Neuronal stem cell (in vitro differentiated cells): ENCODE measurements around the gene NPAS3.

Experiments used
- DNase-seq: peaks from one replicate; pipeline ENCODE4 v3.0.0-alpha.2; 2013; ENCODE audit warnings: low spot score
- H2AFZ ChIP-seq: one replicate; pipeline ENCODE4 v1.6.1; 2013; ENCODE audit warnings: mild to moderate bottlenecking, low read length, inconsistent platforms
- H2AK5ac ChIP-seq: 2 replicates; pipeline ENCODE4 v1.6.1; 2013; ENCODE audit warnings: low read depth, mild to moderate bottlenecking, inconsistent platforms, low read length, moderate library complexity, mixed read lengths
- H2BK120ac ChIP-seq: 2 replicates; pipeline ENCODE4 v1.6.1; 2013; ENCODE audit warnings: low read depth, mild to moderate bottlenecking, inconsistent platforms, low read length, moderate library complexity, mixed read lengths
- H2BK12ac ChIP-seq: one replicate; pipeline ENCODE4 v1.6.1; 2013; ENCODE audit warnings: low read length, inconsistent platforms
- H2BK15ac ChIP-seq: 2 replicates; pipeline ENCODE4 v1.6.1; 2013; ENCODE audit warnings: mild to moderate bottlenecking, low read length, inconsistent platforms, mixed read lengths
- H2BK5ac ChIP-seq: one replicate; pipeline ENCODE4 v1.6.1; 2013; ENCODE audit warnings: inconsistent platforms, mild to moderate bottlenecking, low read length, moderate library complexity
- H3K14ac ChIP-seq: one replicate; pipeline ENCODE4 v1.6.1; 2013; ENCODE audit warnings: low read length, inconsistent platforms
- H3K18ac ChIP-seq: 2 replicates; pipeline ENCODE4 v1.6.1; 2013; ENCODE audit warnings: low read length, inconsistent platforms
- H3K23ac ChIP-seq: 2 replicates; pipeline ENCODE4 v1.6.1; 2013; ENCODE audit warnings: low read depth, mild to moderate bottlenecking, mixed read lengths, low read length, inconsistent platforms; ENCODE audit not compliant: poor library complexity
- H3K27ac ChIP-seq: replicated peaks from 3 replicates; pipeline ENCODE4 v1.5.1; 2013; ENCODE audit warnings: low read length, inconsistent platforms
- H3K27me3 ChIP-seq, 3 experiments: 2 replicates each; pipeline ENCODE4 v1.6.1; 2013; ENCODE audit warnings: low read length in 3 of 3, mild to moderate bottlenecking in 2 of 3, inconsistent platforms in 1 of 3, low read depth in 1 of 3, mixed read lengths in 1 of 3, moderate library complexity in 1 of 3; ENCODE audit not compliant: control insufficient read depth in 3 of 3, insufficient read depth in 3 of 3
- H3K36me3 ChIP-seq, 2 donors: replicated peaks in 1 of 2; 2 replicates each; pipeline ENCODE4 v1.6.1; 2013; ENCODE audit warnings: low read length in 2 of 2; ENCODE audit not compliant: control insufficient read depth in 2 of 2, insufficient read depth in 2 of 2
- H3K4ac ChIP-seq: 2 replicates; pipeline ENCODE4 v1.6.1; 2013; ENCODE audit warnings: inconsistent platforms, mild to moderate bottlenecking, low read length, moderate library complexity
- H3K4me1 ChIP-seq, 2 donors: 1 replicate in 1 of 2; 2 replicates in 1 of 2; pipeline ENCODE4 v1.6.1; 2013; ENCODE audit warnings: low read length in 2 of 2, low read depth in 1 of 2; ENCODE audit not compliant: control insufficient read depth in 2 of 2, insufficient read depth in 1 of 2
- H3K4me2 ChIP-seq: one replicate; pipeline ENCODE4 v1.6.1; 2013; ENCODE audit warnings: mild to moderate bottlenecking, low read length, inconsistent platforms; ENCODE audit not compliant: insufficient read depth, poor library complexity, severe bottlenecking
- H3K4me3 ChIP-seq, 2 donors: 2 replicates each; pipeline ENCODE4 v1.5.1; 2013; ENCODE audit warnings: low read length in 2 of 2, mild to moderate bottlenecking in 2 of 2, inconsistent platforms in 1 of 2, moderate library complexity in 1 of 2
- H3K79me1 ChIP-seq: one replicate; pipeline ENCODE4 v1.6.1; 2013; ENCODE audit warnings: low read depth, mild to moderate bottlenecking, inconsistent platforms, low read length, moderate library complexity
- H3K9ac ChIP-seq: one replicate; pipeline ENCODE4 v1.6.1; 2013; ENCODE audit warnings: mild to moderate bottlenecking, low read depth, low read length, inconsistent platforms; ENCODE audit not compliant: poor library complexity
- H3K9me3 ChIP-seq, 2 donors: replicated peaks in 1 of 2; 2 replicates each; pipeline versions ENCODE3 to v1.6.1; 2013; ENCODE audit warnings: low read length in 2 of 2, mild to moderate bottlenecking in 2 of 2, inconsistent platforms in 1 of 2, low read depth in 1 of 2, mixed read lengths in 1 of 2, moderate library complexity in 1 of 2; ENCODE audit not compliant: control insufficient read depth in 2 of 2, insufficient read depth in 1 of 2
- H4K8ac ChIP-seq: one replicate; pipeline ENCODE4 v1.6.1; 2013; ENCODE audit warnings: low read depth, mild to moderate bottlenecking, inconsistent platforms, low read length, moderate library complexity
- H4K91ac ChIP-seq: one replicate; pipeline ENCODE4 v1.6.1; 2013; ENCODE audit warnings: low read length, low read depth, mild to moderate bottlenecking, inconsistent platforms; ENCODE audit not compliant: poor library complexity
- WGBS, 2 donors: extraction: QIAGEN DNeasy Blood & Tissue Kit; methylation state at CpG; one replicate each; pipeline ENCODE4 v1.1.7; 2013; ENCODE audit warnings: missing lambda C conversion rate in 2 of 2, mixed read lengths in 1 of 2; ENCODE audit not compliant: insufficient read length in 2 of 2, insufficient replicate concordance in 1 of 2; ENCODE audit errors: extremely low coverage in 2 of 2; 5-methylcytosine and 5-hydroxymethylcytosine counted together

NPAS3 gene

DNA sequence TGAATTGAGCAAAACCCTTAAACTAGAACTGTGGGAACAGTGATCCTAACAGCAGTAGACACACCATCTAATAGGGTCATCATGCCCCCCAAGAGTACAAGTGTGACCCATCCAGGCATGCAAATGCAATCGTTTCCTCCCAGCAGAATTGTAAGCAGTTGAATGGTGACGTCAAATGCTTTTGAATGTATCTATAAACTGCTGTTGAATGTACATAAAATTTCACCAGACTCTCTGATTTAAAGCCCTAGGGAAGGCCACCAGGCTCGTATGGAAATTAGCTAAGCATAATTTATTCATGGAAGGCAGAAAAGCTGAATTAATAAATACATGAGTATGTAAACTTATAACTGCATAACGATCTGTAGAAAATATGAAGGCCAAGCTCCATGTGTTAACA lies 529.3 kb downstream of the NPAS3 start:
- Histone ChIP-seq H4K8ac (no peak overlapping the region), H2BK5ac (no peak overlapping the region), H2AFZ (no peak overlapping the region), H2BK15ac (no peak overlapping the region), H3K4me1 (peaks cover 0 to 4% of the 10 kb centered on the region in 2 donors), H3K4ac (no peak overlapping the region), H2BK12ac (no peak overlapping the region), H4K91ac (no peak overlapping the region), H3K36me3 (no peaks in the 10 kb centered on the region), H3K18ac (no peak overlapping the region), H2AK5ac (no peak overlapping the region), H3K4me3 (no peak overlapping the region), H3K14ac (no peak overlapping the region), H3K79me1 (no peaks in the 10 kb centered on the region), H2BK120ac (no peak overlapping the region), H3K27me3 (no peaks in the 10 kb centered on the region), H3K27ac (no peak overlapping the region), H3K4me2 (no peak overlapping the region), H3K9me3 (no peaks in the 10 kb centered on the region), H3K9ac (no peak overlapping the region), H3K23ac (no peak overlapping the region)
- DNase-seq, result no peak
- WGBS, 2 donors, result no CpG with 5 or more reads among the region's 4 CpGs

DNA sequence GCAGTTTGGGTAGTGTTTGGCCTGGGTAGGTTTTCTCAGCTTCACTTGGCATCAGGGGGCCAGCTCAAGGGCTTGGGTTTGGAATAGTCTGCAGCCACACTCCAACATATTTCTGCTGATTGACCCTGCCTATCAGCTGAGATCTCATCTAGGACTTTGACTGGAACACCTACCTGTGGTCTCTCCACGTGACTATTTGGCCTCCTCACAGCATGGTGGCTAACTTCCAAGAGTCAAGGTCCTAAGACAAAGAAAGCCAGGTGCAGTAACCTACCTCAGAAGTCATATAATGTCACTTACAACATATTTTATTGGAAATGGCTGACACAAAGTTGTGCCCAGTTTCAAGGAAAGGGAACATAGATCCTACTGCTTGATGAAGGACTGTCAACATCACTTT lies 531.2 kb downstream of the NPAS3 start:
- Histone ChIP-seq H3K4ac (no peak overlapping the region), H4K91ac (no peak overlapping the region), H3K18ac (no peak overlapping the region), H3K27ac (no peak overlapping the region), H4K8ac (no peak overlapping the region), H2AFZ (no peak overlapping the region), H3K79me1 (no peaks in the 10 kb centered on the region), H3K4me2 (no peak overlapping the region), H2AK5ac (no peak overlapping the region), H2BK5ac (no peak overlapping the region), H3K4me1 (peaks cover 3 to 4% of the 10 kb centered on the region in 2 donors), H3K27me3 (no peaks in the 10 kb centered on the region), H2BK12ac (no peak overlapping the region), H3K4me3 (no peak overlapping the region), H2BK120ac (no peak overlapping the region), H3K36me3 (no peaks in the 10 kb centered on the region), H3K23ac (no peak overlapping the region), H3K14ac (no peak overlapping the region), H3K9me3 (no peaks in the 10 kb centered on the region), H2BK15ac (no peak overlapping the region), H3K9ac (no peak overlapping the region)
- no CpG with 5 or more reads among the region's 1 CpG for WGBS, 2 donors
- DNase-seq, result no peak

DNA sequence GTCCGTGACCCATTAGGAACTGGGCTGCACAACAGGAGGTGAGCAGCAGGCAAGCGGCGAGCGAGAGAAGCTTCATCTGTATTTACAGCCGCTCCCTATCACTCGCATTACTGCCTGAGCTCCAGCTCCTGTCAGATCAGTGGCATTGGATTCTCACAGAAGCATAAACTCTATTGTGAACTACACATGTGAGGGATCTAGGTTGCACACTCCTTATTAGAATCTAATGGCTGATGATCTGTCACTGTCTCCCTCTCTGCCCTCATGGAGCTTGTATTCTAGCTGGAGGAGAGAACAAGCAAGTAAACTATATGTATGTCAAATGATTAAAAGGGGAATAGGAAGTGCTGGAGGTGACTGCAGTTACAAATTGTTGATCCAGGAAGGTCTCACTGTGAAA lies 533.1 kb downstream of the NPAS3 start:
- Histone ChIP-seq H2BK120ac (no peak overlapping the region), H2BK12ac (no peak overlapping the region), H3K4me2 (no peak overlapping the region), H3K4me3 (peak overlapping the region in 1 of 2 donors; percentile 4), H3K9me3 (no peaks in the 10 kb centered on the region), H3K79me1 (no peaks in the 10 kb centered on the region), H4K8ac (no peak overlapping the region), H3K4me1 (peaks cover 5 to 11% of the 10 kb centered on the region in 2 donors), H2AFZ (no peak overlapping the region), H3K27ac (no peak overlapping the region), H3K27me3 (no peaks in the 10 kb centered on the region), H3K9ac (no peak overlapping the region), H3K36me3 (no peaks in the 10 kb centered on the region), H2AK5ac (no peak overlapping the region), H2BK5ac (no peak overlapping the region), H3K4ac (no peak overlapping the region), H3K23ac (no peak overlapping the region), H4K91ac (no peak overlapping the region), H3K18ac (no peak overlapping the region), H3K14ac (no peak overlapping the region), H2BK15ac (no peak overlapping the region)
- WGBS, 2 donors, result no CpG with 5 or more reads among the region's 6 CpGs
- no peak for DNase-seq

DNA sequence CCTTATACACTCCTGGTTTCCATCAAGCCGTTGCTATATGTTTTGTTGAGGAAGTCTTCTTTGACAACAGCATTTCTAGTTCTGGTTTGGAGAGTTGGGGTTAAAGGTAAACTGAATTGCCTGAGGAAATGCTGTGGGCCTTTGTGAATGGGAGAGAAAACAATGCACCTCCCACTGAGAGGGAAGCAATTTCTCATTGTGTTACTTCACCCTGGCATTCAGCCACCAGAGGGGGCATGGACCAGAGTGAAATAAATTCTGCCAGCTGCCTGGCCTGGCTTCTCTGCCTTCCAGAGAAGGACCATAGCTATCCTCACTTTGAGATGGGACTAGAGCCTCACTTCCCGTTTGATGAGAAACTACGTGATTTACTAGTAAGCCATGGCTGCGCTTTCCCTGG lies 536.9 kb downstream of the NPAS3 start:
- DNase-seq, result peak; percentile 90
- Histone ChIP-seq H3K4me2 (no peak overlapping the region), H3K4me1 (peaks cover 12 to 22% of the 10 kb centered on the region in 2 donors), H2BK5ac (no peak overlapping the region), H3K23ac (no peak overlapping the region), H3K18ac (no peak overlapping the region), H3K14ac (no peak overlapping the region), H4K8ac (no peak overlapping the region), H2AK5ac (no peak overlapping the region), H4K91ac (no peak overlapping the region), H3K27ac (no peak overlapping the region), H3K4ac (no peak overlapping the region), H2BK12ac (no peak overlapping the region), H3K27me3 (no peaks in the 10 kb centered on the region), H3K4me3 (no peak overlapping the region), H3K36me3 (peaks cover 0 to 4% of the 10 kb centered on the region in 2 donors), H3K79me1 (no peaks in the 10 kb centered on the region), H2BK120ac (no peak overlapping the region), H2AFZ (no peak overlapping the region), H2BK15ac (no peak overlapping the region), H3K9me3 (no peaks in the 10 kb centered on the region), H3K9ac (no peak overlapping the region)
- no CpG with 5 or more reads among the region's 4 CpGs for WGBS, 2 donors
